HCT116 (cell line): ENCODE measurements around the gene SLCO2A1. TPM values are rescaled to one million over a fixed set of nuclear protein-coding genes. Genes with fewer than 3 reads are reported as not detected.

Experiments used
- ATAC-seq: fragments of 200-7000 bp; cut with Tn5 transposase; 2 replicates; pipeline ENCODE4 v1.9.1; 2020; ENCODE audit warnings: mild to moderate bottlenecking, moderate library complexity
- BruUV-seq: library from RNA; stranded (reverse); fragments of 400-500 nt; replicated peaks from 2 replicates; lab custom pipeline; 2021; lab: Mats Ljungman, UMichigan
- CTCF ChIA-PET: fragments of 300-600 bp; sonication (Branson Sonifier 250); formaldehyde crosslinking; loops from one replicate; lab custom pipeline; 2021; ENCODE audit warnings: antibody characterized with exemption; lab: Charles Lee
- POLR2A ChIA-PET: fragments of 300-600, 350-600 bp; sonication (Branson Sonifier 250); formaldehyde crosslinking; loops from one replicate; lab custom pipeline; 2021; ENCODE audit warnings: antibody characterized with exemption; lab: Charles Lee
- RAD21 ChIA-PET, 2 experiments: fragments of 300-600 bp; sonication (Branson Sonifier 250); formaldehyde crosslinking; loops; one replicate each; lab custom pipeline; 2023; ENCODE audit warnings: low total read pairs in 2 of 2; ENCODE audit not compliant: uncharacterized antibody in 2 of 2, unreplicated experiment in 2 of 2, low non-redundant PET in 1 of 2; lab: Charles Lee
- DNase-seq: peaks from one replicate; pipeline ENCODE4 v3.0.0-alpha.2; 2010; ENCODE audit warnings: low read depth, low spot score
- H2AFZ ChIP-seq: fragments of 200-600 bp; shearing (Covaris generic), sonication (generic); 2 replicates; pipeline ENCODE4 v1.6.1; 2017; ENCODE audit warnings: low read depth, mixed run types, mixed read lengths, antibody characterized with exemption, low read length; ENCODE audit not compliant: poor library complexity, severe bottlenecking
- H3K27ac ChIP-seq: 2 replicates; pipeline ENCODE4 v1.5.1; 2012; ENCODE audit warnings: low read depth, low read length
- H3K27me3 ChIP-seq: fragments of 200-600 bp; sonication (generic); 2 replicates; pipeline ENCODE4 v1.6.1; 2016; ENCODE audit warnings: mixed run types, low read length, mixed read lengths; ENCODE audit not compliant: insufficient read depth
- H3K36me3 ChIP-seq, 2 experiments: fragments of 200-500 bp in 1 of 2; fragments of 200-600 bp in 1 of 2; sonication (Bioruptor generic) in 1 of 2; sonication (generic) in 1 of 2; 2 replicates each; pipeline versions ENCODE4 v1.5.1 to v1.6.1; 2014 to 2016; ENCODE audit warnings: low read length in 2 of 2, inconsistent platforms in 1 of 2, mixed read lengths in 1 of 2, mixed run types in 1 of 2; ENCODE audit not compliant: insufficient read depth in 2 of 2, control insufficient read depth in 1 of 2
- H3K4me1 ChIP-seq, 2 experiments: fragments of 200-600 bp in 1 of 2; sonication (generic) in 1 of 2; 2 replicates each; pipeline versions ENCODE4 v1.5.1 to v1.6.1; 2012 to 2017; ENCODE audit warnings: low read length in 2 of 2, inconsistent platforms in 1 of 2, mild to moderate bottlenecking in 1 of 2, mixed read lengths in 1 of 2, mixed run types in 1 of 2, moderate library complexity in 1 of 2; ENCODE audit not compliant: insufficient read depth in 2 of 2, control insufficient read depth in 1 of 2
- H3K4me2 ChIP-seq: fragments of 200-600 bp; sonication (generic); 2 replicates; pipeline ENCODE4 v1.6.1; 2017; ENCODE audit warnings: mixed run types, low read length, mixed read lengths
- H3K4me3 ChIP-seq, 2 experiments: fragments of 200-600 bp in 1 of 2; sonication (generic) in 1 of 2; replicated peaks in 1 of 2; 2 replicates each; pipeline ENCODE4 v1.5.1; 2011 to 2016; ENCODE audit warnings: low read length in 2 of 2, control low read depth in 1 of 2, low read depth in 1 of 2, mild to moderate bottlenecking in 1 of 2, mixed read lengths in 1 of 2, mixed run types in 1 of 2
- H3K79me2 ChIP-seq: fragments of 200-600 bp; sonication (generic); 2 replicates; pipeline ENCODE4 v1.6.1; 2017; ENCODE audit warnings: mild to moderate bottlenecking, mixed run types, low read length, moderate library complexity, mixed read lengths; ENCODE audit not compliant: insufficient read depth
- H3K9ac ChIP-seq: fragments of 200-600 bp; sonication (generic); 2 replicates; pipeline ENCODE4 v1.6.1; 2016; ENCODE audit warnings: low read length, mixed read lengths
- H3K9me2 ChIP-seq: fragments of 200-600 bp; sonication (generic), shearing (Covaris generic); 2 replicates; pipeline ENCODE4 v1.6.1; 2017; ENCODE audit warnings: mixed run types, mild to moderate bottlenecking, moderate library complexity; ENCODE audit not compliant: insufficient read depth
- H3K9me3 ChIP-seq, 2 experiments: fragments of 200-500 bp in 1 of 2; fragments of 200-600 bp in 1 of 2; sonication (Bioruptor generic) in 1 of 2; sonication (generic) in 1 of 2; 2 replicates each; pipeline ENCODE4 v1.6.1; 2014 to 2017; ENCODE audit warnings: low read length in 2 of 2, mixed read lengths in 2 of 2, inconsistent platforms in 1 of 2, low read depth in 1 of 2, mild to moderate bottlenecking in 1 of 2, mixed run types in 1 of 2, moderate library complexity in 1 of 2; ENCODE audit not compliant: control insufficient read depth in 1 of 2, insufficient read depth in 1 of 2
- H4K20me1 ChIP-seq: fragments of 200-600 bp; sonication (generic), shearing (Covaris generic); 2 replicates; pipeline ENCODE4 v1.6.1; 2017; ENCODE audit warnings: mixed run types, mild to moderate bottlenecking, moderate library complexity; ENCODE audit not compliant: insufficient read depth
- CBX3 ChIP-seq: IDR thresholded peaks from 2 replicates; pipeline ENCODE4 v1.6.1; 2012; ENCODE audit warnings: low read depth
- CTCF ChIP-seq, 3 experiments: fragments of 200-600 bp in 1 of 3; sonication (generic) in 1 of 3; IDR thresholded peaks in 2 of 3; conservative IDR thresholded peaks in 1 of 3; 2 replicates each; pipeline ENCODE4 v1.5.1; 2012 to 2017; ENCODE audit warnings: low read depth in 2 of 3, low read length in 2 of 3, antibody characterized with exemption in 1 of 3, borderline replicate concordance in 1 of 3, control low read depth in 1 of 3, mild to moderate bottlenecking in 1 of 3, mixed read lengths in 1 of 3, mixed run types in 1 of 3, moderate library complexity in 1 of 3; ENCODE audit not compliant: insufficient read depth in 1 of 3
- ELF1 ChIP-seq: IDR thresholded peaks from 2 replicates; pipeline ENCODE4 v1.6.1; 2012; ENCODE audit warnings: low read depth, borderline replicate concordance
- EZH2phosphoT487 ChIP-seq: fragments of 200-600 bp; IDR thresholded peaks from 2 replicates; pipeline ENCODE4 v1.6.1; 2018; ENCODE audit warnings: antibody characterized with exemption, borderline replicate concordance
- JUND ChIP-seq: IDR thresholded peaks from 2 replicates; pipeline ENCODE4 v1.6.1; 2012
- POLR2A ChIP-seq: IDR thresholded peaks from 2 replicates; pipeline ENCODE4 v1.7.0; 2011; ENCODE audit warnings: borderline replicate concordance; ENCODE audit not compliant: insufficient read depth, insufficient read length; ENCODE audit errors: extremely low read depth
- RAD21 ChIP-seq: IDR thresholded peaks from 2 replicates; pipeline ENCODE4 v1.6.1; 2012; ENCODE audit warnings: low read depth, mild to moderate bottlenecking
- REST ChIP-seq: IDR thresholded peaks from 2 replicates; pipeline ENCODE4 v1.6.1; 2012; ENCODE audit warnings: low read depth
- SIN3A ChIP-seq: IDR thresholded peaks from 2 replicates; pipeline ENCODE4 v1.6.1; 2012; ENCODE audit warnings: low read depth
- SP1 ChIP-seq: IDR thresholded peaks from 2 replicates; pipeline ENCODE4 v1.6.1; 2012; ENCODE audit warnings: low read depth
- TCF7L2 ChIP-seq: IDR thresholded peaks from 2 replicates; pipeline ENCODE4 v1.7.0; 2011; ENCODE audit warnings: borderline replicate concordance, inconsistent platforms; ENCODE audit not compliant: insufficient read depth, insufficient read length; ENCODE audit errors: extremely low read depth
- intact Hi-C: fragments of 100-400 bp; cut with micrococcal nuclease; formaldehyde crosslinking; loops from 2 replicates; pipeline ENCODE4 v1.10.0; 2022
- total RNA-seq: library from RNA; stranded (reverse); gene quantifications from one replicate; pipeline ENCODE4 v1.2.1, GENCODE V29; 2021; ENCODE audit not compliant: unreplicated experiment

Gene SLCO2A1
- total RNA-seq, 1 experiment from 2014 or later: 0.52 TPM

- no peak overlapping the region for H3K27ac ChIP-seq
- no peak overlapping the region for H2AFZ ChIP-seq
- H3K4me3 ChIP-seq: no peak overlapping the region
- POLR2A ChIA-PET: no interaction called here
- CTCF ChIA-PET: no interaction called here
- no peaks in the 10 kb centered on the region for H3K36me3 ChIP-seq
- ATAC-seq (no peak), DNase-seq (no peak)
- no peaks in the 10 kb centered on the region for H3K79me2 ChIP-seq
- H3K9ac ChIP-seq: no peak overlapping the region
- H3K27me3 ChIP-seq: no peaks in the 10 kb centered on the region
- H3K9me2 ChIP-seq: no peaks in the 10 kb centered on the region
- no peaks in the 10 kb centered on the region for H4K20me1 ChIP-seq
- RAD21 ChIA-PET: no interaction called here
- no TSS peak for BruUV-seq
- peaks cover 0 to 6% of the 10 kb centered on the region in 2 experiments; a peak in 1 of 4 replicates for H3K4me1 ChIP-seq
- intact Hi-C loops: no loop called here
- TF ChIP-seq SP1 (no peak), EZH2phosphoT487 (no peak), CTCF (IDR thresholded peaks at IDR 0.05 in 2 of 3, conservative IDR thresholded peaks at IDR 0.05 in 1 of 3; ENCODE audit: borderline replicate concordance in 1 of 3, insufficient read depth in 1 of 3, low read depth in 2 of 3, low read length in 2 of 3) (no peak), POLR2A (no peak), JUND (no peak), SIN3A (no peak), ELF1 (no peak), TCF7L2 (no peak), CBX3 (no peak), REST (no peak), RAD21 (no peak)
- H3K4me2 ChIP-seq: no peak overlapping the region
- no peaks in the 10 kb centered on the region for H3K9me3 ChIP-seq
Measured at GRCh38 chr3:134066651-134067530, 37.2 kb upstream of the SLCO2A1 start.
